ENCODE measurements around the gene GSTM1.
"Not testable (repeated sequence)": the region's sequence is repeated elsewhere in the genome, so short reads cannot be mapped to it uniquely, and the experiment has no call there.

GSTM1 gene

GRCh38 chr1:109659997-109660690 is 27.5 kb upstream of the GSTM1 start:
- peak; percentile 40 for DNase-seq (ENCODE audit: low spot score)

DNA sequence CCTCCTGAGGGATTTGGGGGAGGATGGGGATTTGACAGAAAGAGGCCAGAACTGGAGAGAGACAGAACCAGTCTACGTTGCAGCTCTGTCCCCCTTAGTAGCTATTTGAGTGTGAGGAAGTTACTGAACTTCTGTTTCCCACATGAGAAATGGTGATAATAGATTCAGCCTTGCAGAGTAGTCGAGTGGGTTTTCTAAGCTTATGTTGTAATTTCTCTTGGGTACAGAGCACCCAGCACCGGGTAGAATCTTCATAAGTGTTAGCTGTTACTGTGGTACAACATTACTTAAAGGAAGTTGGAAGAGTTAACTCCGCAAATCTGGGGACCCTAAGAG is 27.0 kb upstream of the GSTM1 start:
- not testable (repeated sequence) for DNase-seq (ENCODE audit: low spot score)

DNA sequence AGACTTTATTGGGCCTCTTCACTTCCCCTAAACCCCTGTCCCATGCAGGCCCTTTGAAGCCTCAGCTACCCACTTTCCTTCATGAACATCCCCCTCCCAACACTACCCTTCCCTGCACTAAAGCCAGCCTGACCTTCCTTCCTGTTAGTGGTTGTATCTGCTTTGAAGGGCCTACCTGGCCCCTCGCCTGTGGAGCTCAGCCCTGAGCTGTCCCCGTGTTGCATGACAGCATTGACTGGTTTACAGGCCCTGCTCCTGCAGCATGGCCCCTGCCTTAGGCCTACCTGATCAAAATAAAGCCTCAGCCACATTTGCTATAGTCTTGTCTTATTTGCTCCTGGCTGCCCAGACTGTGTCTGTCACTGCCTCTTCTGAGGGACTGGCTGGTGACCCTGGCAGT is 26.2 kb upstream of the GSTM1 start:
- no peak for DNase-seq (ENCODE audit: low spot score)

DNA sequence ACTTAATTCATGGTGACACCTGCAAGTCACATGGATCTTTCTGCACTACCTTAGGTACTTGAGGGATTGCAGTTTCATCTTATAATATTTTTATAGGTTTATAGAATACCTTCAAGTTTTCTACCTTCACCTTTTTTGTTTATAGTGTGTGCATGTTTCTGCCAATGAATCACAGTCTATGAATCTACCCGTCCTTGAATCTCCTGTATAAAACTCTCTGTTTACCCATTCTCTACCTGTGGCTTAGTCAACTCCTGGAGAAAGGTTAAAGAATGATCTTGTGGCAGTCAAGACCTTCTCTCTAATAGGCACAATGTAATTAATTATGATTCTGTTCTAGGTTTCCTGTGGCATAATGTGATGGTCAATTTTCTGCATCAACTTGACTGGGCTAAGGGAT is 22.9 kb upstream of the GSTM1 start:
- DNase-seq (ENCODE audit: low spot score), result no peak

- peak; percentile 92 for DNase-seq (ENCODE audit: low spot score)
Measured at GRCh38 chr1:109667452-109668122, 20.0 kb upstream of the GSTM1 start, which contains the start of gene GSTM2. Gene GSTM2, plus strand, starts transcription at chr1:109668057. Its CDS starts 59 bp downstream, at chr1:109668116.

DNA sequence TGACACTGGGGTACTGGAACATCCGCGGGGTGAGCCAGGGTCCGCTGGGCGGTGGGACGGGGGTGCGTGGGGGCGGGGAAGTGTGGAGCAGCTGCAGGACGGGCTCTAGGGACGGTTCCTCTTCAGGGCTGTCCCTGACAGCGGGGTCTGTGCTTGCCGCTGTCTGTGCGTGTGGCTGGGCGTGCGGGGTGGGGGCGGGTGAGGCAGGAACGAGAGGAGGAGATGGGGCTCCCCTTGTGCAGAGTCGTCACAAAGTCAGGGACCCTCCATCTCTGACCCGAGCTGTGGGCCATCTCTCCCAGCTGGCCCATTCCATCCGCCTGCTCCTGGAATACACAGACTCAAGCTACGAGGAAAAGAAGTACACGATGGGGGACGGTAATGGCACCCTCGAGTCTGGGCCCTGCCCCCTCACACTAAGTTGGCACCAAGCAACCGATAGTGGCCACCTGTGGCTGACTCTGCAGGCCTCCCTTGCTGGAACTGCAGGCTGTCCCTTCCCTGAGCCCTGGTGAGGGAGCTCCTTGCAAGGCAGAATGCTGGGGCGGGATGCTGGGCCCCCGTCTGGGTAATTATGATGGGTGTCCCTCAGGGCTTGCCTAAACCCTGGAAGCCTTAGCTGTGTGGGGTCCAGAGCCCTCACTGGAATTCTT is 19.4 kb upstream of the GSTM1 start:
- no peak for DNase-seq (ENCODE audit: low spot score)

DNA sequence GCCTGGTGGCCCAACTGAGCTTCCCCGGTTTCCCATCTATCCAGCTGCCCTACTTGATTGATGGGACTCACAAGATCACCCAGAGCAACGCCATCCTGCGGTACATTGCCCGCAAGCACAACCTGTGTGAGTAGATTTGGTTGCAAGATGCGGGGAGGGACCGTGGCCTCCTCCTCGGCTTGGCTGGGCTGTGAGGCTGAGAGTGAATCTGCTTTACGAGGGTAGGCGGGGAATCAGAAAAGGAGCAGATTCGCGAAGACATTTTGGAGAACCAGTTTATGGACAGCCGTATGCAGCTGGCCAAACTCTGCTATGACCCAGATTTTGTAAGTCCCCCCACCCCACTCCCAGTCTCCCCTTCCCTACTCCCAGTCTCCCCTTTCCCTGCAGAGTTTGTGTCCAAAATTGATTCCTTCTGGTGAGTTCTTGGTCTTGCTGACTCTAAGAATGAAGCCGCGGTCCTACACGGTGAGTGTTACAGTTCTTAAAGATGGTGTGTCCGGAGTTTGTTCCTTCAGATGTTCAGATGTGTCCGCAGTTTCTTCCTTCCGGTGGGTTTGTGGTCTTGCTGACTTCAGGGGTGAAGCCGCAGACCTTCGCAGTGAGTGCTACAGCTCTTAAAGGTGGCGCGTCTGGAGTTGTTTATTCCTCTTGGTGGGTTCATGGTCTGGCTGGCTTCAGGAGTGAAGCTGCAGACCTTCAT is 18.2 kb upstream of the GSTM1 start:
- no peak for DNase-seq (ENCODE audit: low spot score)

- not testable (repeated sequence) for DNase-seq (ENCODE audit: low spot score)
Measured at GRCh38 chr1:109669949-109670302, 17.7 kb upstream of the GSTM1 start.

DNA sequence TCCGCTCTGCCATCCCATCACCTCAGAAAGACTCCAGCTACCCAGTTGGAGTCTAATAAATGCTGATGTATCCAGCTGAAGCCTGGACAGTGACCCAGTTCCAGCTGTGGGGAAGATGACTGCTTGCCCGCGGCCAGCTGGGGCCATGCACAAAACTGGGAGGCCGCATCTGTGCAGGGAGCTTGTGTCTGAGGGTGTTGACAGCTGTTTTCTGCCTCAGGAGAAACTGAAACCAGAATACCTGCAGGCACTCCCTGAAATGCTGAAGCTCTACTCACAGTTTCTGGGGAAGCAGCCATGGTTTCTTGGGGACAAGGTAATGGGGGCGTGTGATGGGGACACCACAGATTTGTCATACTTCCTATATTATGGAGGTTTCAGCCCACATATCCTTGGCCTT is 16.6 kb upstream of the GSTM1 start:
- DNase-seq (ENCODE audit: low spot score), result no peak

- not testable (repeated sequence) for DNase-seq (ENCODE audit: low spot score)
Measured at GRCh38 chr1:109673861-109674260, 13.8 kb upstream of the GSTM1 start.

- not testable (repeated sequence) for DNase-seq (ENCODE audit: low spot score)
Measured at GRCh38 chr1:109676683-109677381, 10.8 kb upstream of the GSTM1 start.

DNA sequence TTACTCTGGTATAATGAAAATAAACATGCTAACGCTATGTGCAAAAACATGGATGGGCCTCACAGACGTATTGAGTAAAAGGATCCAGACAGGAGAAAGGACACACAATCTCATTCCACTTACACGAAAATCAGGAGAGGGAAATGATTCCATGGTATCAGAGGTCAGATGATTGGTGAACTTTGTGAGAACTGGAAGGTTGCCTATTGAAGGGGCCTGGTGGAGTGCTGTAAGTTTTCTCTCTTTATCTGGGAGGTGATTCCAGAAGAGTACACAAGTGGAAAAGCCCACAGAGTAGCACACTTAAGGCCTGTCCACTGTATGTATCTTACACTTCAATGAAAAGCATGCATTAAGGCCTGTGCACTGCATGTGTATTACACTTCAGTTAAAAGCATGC is 10.2 kb upstream of the GSTM1 start:
- no peak for DNase-seq (ENCODE audit: low spot score)

- DNase-seq (ENCODE audit: low spot score), result not testable (repeated sequence)
Measured at GRCh38 chr1:109678637-109679036, 9.0 kb upstream of the GSTM1 start.

DNA sequence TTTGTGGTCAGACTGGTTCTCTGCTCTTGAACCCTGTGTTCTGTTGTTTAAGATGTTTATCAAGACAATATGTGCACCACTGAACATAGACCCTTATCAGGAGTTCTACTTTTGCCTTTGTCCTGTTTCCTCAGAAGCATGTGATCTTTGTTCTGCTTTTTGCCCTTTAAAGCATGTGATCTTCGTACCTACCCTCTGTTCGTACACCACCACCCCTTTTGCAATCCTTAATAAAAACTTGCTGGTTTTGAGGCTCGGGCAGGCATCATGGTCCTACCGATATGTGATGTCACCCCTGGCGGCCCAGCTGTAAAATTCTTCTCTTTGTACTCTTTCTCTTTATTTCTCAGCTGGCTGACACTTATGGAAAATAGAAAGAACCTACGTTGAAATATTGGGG is 2.8 kb upstream of the GSTM1 start:
- DNase-seq (ENCODE audit: low spot score), result not testable (repeated sequence)

DNA sequence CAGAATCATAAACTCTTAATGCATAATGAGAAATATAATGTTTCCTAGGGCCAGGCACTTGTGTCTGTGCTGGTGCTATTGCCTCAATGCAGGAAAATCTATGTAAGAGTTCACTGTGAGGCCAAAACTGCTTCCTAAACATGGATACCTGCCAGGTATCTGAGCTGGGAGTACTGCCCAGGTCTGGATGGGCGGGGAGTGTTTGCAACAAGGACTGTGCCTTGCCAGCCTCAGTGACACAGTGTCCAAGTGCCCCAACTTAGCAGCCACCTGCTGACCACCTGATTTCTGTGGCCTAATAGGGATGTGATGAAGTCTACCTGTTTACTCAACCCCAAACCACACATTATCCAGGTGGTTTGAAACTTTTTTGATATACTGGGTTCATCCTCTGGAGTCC is 2.2 kb upstream of the GSTM1 start:
- DNase-seq (ENCODE audit: low spot score), result not testable (repeated sequence)

GRCh38 chr1:109685890-109686289 is 1.7 kb upstream of the GSTM1 start:
- not testable (repeated sequence) for DNase-seq (ENCODE audit: low spot score)

GRCh38 chr1:109687109-109687508 is 508 bp upstream of the GSTM1 start:
- not testable (repeated sequence) for DNase-seq (ENCODE audit: low spot score)

DNA sequence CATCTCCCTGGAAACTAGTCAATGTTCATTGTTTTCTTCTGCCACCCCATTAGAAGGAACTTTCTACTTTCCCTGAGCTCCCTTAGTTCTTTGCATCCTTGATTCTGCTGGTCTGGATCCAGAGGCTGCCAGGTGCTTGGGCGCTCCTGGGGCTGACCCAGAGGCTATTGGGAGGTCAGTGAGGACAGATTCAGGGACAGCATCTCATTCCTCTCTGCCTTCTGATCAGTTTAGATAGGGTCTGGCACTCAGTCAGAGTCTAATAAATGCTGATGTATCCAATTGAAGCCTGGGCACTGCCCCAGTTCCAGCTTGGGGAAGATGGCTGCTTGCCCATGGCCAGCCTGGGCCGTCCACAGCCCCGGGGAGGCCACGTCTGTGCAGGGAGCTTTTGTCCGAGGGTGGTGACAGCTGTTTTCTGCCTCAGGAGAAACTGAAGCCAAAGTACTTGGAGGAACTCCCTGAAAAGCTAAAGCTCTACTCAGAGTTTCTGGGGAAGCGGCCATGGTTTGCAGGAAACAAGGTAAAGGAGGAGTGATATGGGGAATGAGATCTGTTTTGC is 2.3 kb downstream of the GSTM1 start:
- DNase-seq (ENCODE audit: low spot score), result no peak

- DNase-seq (ENCODE audit: low spot score), result no peak
Measured at GRCh38 chr1:109691759-109692158, 4.1 kb downstream of the GSTM1 start.

DNA sequence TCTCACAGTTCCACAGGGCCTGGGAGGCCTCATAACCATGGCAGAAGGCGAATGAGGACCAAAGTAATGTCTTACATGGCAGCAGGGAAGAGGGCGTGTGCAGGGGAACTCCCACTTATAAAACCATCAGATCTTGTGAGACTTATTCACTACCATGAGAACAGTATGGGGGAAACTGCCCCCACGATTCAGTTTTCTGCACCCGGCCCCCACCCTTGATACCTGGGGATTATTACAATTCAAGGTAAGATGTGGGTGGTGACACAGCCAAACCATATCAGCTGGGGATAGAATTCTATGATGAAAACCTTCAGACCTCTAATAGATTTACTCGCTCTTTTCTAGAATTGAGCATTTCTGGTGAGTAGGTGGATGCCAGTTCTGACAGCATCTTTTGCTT is 6.8 kb downstream of the GSTM1 start:
- not testable (repeated sequence) for DNase-seq (ENCODE audit: low spot score)

DNA sequence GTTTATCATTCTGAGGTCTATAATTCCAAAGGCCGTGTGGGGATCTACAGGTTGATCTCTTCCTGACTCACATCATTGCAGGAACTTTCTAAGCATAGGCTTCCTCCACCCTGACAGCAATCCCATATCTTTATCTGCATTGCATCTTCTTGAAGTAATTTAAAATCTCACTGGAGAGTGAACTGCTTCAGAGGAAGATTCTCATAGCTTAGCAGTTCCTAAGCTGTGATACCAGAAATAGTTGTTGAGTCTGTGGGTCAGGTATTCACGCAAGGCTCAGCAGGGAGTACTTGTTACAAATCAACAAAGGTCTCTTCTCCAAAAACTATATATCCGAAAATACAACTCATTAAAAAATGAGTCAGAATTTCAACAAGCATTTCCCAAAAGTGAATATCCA is 7.5 kb downstream of the GSTM1 start:
- not testable (repeated sequence) for DNase-seq (ENCODE audit: low spot score)

GRCh38 chr1:109697066-109697465 is 9.4 kb downstream of the GSTM1 start:
- no peak for DNase-seq (ENCODE audit: low spot score)

Measured in iPS-NIHi11 (cell line).